ENCODE data around the gene ACE.
"Not testable (repeated sequence)": the region's sequence is repeated elsewhere in the genome, so short reads cannot be mapped to it uniquely, and the experiment has no call there.

The ACE gene

DNA sequence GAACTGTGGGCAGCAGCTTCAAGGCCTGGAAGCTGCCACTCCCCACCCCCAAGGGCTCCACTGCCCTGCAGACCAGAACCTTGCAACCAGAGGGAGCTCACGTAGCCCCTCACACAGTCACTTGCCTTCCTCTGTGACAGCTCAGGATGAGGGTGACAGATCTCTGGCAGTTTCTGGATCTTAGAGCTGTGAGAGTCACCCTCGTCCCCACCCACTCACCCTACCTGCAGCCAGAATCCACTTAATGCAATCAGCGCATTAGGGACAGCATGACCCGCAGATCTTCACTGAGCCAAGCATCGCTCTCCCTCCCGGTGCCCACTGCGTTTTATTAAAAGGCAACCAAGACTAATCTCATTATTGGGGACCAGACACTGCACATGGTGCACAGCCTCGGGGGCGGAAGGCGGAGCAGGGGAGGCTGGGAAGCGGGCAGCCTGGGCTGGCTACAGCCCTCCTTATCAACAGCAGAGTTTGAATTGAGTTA is 34.3 kb upstream of the ACE start:
- DNase-seq (ENCODE audit: extremely low spot score, insufficient read length, low read depth): no peak
- no peak for FAIRE-seq

- no peak for DNase-seq (ENCODE audit: extremely low spot score, insufficient read length, low read depth)
- FAIRE-seq: no peak
Measured at GRCh38 chr17:63443053-63443452, 33.8 kb upstream of the ACE start.

GRCh38 chr17:63444457-63444856 is 32.4 kb upstream of the ACE start:
- no peak for FAIRE-seq
- no peak for DNase-seq (ENCODE audit: extremely low spot score, insufficient read length, low read depth)

DNA sequence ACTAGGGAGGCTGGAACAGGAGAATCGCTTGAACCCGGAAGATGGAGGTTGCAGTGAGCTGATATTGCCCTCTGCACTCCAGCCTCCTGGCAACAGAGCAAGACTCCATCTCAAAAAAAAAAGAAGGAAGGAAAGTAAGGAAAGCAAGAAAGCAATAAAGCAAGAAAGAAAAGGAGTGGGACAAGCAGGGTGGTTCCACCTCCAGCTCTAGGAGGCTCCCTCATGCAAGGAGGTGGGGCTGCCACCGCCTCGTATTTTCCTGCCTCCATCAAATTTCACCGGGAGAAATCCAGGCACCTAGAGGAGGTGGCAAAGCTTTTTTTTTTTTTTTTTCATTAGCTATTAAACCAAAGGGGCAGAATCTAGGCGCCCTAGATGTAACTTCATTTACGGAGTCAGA is 31.8 kb upstream of the ACE start:
- FAIRE-seq: no peak
- no peak for DNase-seq (ENCODE audit: extremely low spot score, insufficient read length, low read depth)

DNA sequence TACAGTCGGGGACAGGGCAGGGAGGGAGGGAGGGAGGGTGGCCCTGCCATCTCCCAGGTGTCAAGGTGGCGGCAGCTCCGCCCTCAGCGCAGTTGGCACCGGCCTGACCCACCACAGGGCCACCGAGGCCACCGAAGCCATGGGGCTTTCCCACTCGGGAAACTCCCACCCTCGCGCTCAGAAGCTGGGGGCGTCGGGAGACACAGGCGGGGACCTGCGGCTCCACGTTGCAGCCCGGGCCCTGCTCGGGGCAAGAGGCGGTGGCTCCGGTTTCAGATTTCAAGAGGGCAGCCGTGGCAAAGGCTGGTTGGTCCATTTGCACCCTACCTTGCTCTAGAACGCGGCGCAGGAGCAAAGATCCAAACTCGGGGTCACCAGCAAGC is 31.3 kb upstream of the ACE start:
- no peak for DNase-seq (ENCODE audit: extremely low spot score, insufficient read length, low read depth)
- FAIRE-seq: no peak

DNA sequence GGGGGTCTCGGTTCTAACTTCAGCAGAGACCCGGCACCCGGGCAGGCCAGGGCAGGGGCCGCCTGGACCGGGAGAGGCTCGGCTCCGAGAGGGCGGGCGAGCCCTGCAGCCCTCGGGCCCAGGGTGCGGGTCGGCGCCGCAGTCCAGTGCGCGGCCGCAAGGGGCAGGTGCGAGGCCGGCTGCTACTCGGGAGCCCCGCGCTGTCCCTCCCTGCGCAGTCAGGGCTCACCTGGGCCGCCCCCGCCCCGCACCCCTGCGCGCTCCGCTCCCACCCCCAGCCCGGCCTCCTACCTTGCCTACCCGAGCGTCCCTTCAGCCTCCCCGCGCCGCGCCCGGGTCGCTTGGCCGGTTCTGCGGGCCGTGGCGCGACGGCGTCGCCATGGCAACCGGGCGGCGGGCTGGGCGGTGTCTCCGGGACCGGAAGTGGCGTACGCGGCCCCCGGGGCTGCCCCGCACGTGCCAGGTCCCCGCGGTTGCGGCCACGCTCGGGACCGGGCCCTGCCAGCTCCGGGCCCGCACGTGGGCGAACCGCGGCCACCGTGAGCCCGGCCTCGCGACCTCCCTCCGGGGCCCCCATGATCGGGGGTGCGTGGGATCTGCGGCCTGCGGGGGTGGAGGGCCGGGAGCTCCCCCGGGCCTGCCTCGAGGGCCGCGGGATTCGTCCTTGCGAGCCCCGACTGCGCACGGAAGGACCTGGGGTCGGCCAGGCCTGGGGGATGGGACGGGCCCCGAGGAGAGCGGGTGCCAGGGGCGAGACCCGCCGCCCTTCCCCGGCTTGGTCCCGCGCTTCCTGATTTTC is 30.7 kb upstream of the ACE start, which contains the start of gene CYB561:
TSS of gene CYB561 (minus strand) at position 353 of the 799 bp plus-strand sequence. CDS start 8,759 bp downstream, outside the sequence.
- DNase-seq (ENCODE audit: extremely low spot score, insufficient read length, low read depth): peak; percentile 84

GRCh38 chr17:63446753-63447470 is 29.9 kb upstream of the ACE start:
- peak; percentile 43 for DNase-seq (ENCODE audit: extremely low spot score, insufficient read length, low read depth)
- FAIRE-seq: no peak

More for the DNA sequence above, 30.7 kb upstream of the ACE start, which contains the start of gene CYB561:
- no peak for FAIRE-seq

GRCh38 chr17:63447471-63448009 is 29.3 kb upstream of the ACE start:
- DNase-seq (ENCODE audit: extremely low spot score, insufficient read length, low read depth) (no peak), FAIRE-seq (no peak)

- no peak for DNase-seq (ENCODE audit: extremely low spot score, insufficient read length, low read depth)
- no peak for FAIRE-seq
Measured at GRCh38 chr17:63448655-63449054, 28.2 kb upstream of the ACE start.

- FAIRE-seq: no peak
- no peak for DNase-seq (ENCODE audit: extremely low spot score, insufficient read length, low read depth)
Measured at GRCh38 chr17:63450551-63450950, 26.3 kb upstream of the ACE start.

DNA sequence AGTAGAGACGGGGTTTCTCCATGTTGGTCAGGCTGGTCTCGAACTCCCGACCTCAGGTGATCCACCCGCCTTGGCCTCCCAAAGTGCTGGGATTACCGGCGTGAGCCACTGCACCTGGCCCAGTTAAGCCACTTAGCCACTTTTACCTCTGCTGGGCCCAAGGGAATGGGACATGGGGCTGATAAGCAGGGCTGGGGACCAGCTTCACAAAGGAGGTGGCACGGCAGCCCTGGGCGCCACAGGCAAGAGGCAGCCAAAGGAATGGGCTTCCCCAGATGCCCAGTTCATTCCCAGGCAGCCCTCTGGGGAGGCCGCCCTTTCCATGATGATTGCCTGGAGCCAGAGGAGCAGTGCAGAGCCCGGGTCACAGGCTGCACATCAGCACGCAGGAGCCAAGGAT is 25.7 kb upstream of the ACE start:
- FAIRE-seq (no peak), DNase-seq (ENCODE audit: extremely low spot score, insufficient read length, low read depth) (no peak)

DNA sequence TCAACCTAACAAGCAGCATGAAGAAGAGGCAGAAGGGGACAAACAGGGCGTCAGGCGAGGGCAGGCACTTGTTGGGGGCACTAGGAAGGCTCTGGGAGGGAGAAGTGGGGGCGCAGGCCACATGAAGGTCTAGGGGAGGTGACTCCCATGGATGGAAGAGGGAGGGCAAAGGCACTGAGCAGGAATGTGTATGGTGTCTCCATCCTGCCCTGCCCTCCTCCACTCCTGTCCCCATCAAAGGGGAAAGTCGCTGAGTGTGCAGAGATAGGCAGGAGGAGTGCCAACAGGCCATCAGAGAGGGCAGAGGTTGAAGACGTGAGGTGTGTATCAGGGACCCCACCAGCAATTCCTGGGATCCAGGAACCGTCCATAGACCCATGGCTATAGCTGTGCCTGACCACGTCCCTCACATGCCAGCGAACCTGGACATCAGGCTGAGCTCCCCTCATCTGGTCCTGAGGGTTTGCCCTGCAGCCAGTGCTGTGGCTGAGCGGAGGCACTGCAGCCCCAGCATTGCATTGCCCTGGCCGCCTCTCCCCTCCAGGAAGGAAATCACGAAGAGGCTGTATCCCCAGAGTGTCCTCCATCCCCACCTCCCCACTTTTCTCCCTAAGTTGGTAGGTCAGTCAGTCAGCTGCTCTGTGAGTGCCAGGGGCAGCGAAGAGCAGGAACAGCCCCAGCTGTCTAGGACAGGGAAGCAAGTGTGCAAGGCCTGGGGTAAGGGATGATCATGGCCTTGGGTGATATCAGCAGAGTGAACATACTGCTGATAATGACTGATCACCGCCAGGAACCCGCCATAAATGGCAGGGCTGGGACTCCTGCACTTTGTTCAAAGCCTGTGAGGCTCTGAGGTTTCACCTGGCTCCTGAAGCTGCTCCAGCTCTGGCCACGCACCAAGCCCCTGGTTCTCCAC is 24.6 kb upstream of the ACE start:
- DNase-seq (ENCODE audit: extremely low spot score, insufficient read length, low read depth) (no peak), FAIRE-seq (no peak)

GRCh38 chr17:63452962-63453551 is 23.8 kb upstream of the ACE start:
- DNase-seq (ENCODE audit: extremely low spot score, insufficient read length, low read depth): no peak
- no peak for FAIRE-seq

GRCh38 chr17:63454357-63454756 is 22.5 kb upstream of the ACE start:
- not testable (repeated sequence) for FAIRE-seq; DNase-seq (ENCODE audit: extremely low spot score, insufficient read length, low read depth)

DNA sequence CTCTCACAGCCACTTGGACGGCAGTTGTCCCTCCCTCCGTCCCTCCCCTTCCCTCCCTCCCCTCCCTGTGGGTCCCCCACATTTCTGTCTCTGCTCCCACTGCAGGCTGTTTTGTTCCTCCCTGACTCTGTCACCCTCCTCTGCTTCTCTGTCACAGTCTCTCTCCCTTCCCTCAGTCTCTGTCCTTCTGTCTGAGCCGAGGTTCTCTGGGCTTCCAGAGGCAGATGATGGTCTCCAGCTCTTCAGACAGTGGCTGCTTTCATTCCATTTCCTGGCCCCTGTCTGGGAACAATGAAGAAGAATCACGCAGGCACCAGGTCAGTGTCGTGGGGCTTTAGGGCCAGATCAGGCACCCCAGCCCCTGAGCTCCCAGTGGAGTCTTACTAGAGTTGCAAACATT is 21.9 kb upstream of the ACE start:
- DNase-seq (ENCODE audit: extremely low spot score, insufficient read length, low read depth) (no peak), FAIRE-seq (no peak)

- FAIRE-seq: no peak
- DNase-seq (ENCODE audit: extremely low spot score, insufficient read length, low read depth): no peak
Measured at GRCh38 chr17:63455417-63455816, 21.4 kb upstream of the ACE start.

GRCh38 chr17:63458478-63458877 is 18.4 kb upstream of the ACE start:
- DNase-seq (ENCODE audit: extremely low spot score, insufficient read length, low read depth): no peak
- no peak for FAIRE-seq

DNA sequence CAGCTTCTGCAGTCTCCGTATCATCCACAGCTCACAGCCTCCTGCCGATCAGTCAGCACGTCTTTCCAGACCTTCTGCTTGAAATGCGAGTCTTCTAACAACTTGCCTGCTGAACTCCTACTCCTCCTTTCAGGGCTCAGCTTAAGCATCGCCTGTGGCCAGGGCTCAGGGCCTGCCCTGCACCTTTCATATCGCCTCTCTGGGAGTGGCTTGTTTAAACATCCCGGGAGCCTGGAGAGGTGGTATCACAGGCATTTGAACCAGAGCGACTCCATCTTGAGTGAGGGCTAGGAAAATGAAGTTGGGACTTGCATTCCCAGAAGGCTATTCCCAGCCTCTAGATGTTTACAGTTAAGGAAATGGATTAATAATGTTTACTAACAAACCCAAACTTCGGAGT is 16.8 kb upstream of the ACE start:
- DNase-seq (ENCODE audit: extremely low spot score, insufficient read length, low read depth) (no peak), FAIRE-seq (no peak)

- FAIRE-seq: no peak
- DNase-seq (ENCODE audit: extremely low spot score, insufficient read length, low read depth): no peak
Measured at GRCh38 chr17:63463771-63464170, 13.1 kb upstream of the ACE start.
